SK-N-SH treated with all-trans-retinoic acid at 6 μM for 48 hours (cell line): ENCODE results near the gene TMCC3.

Experiments used
- ATAC-seq: fragments of 200-7000 bp; cut with Tn5 transposase; 3 replicates; pipeline ENCODE4 v1.9.1; 2020; ENCODE audit warnings: mild to moderate bottlenecking, moderate library complexity
- ARNTL ChIP-seq: fragments of 450-650 bp; formaldehyde crosslinking; IDR thresholded peaks from 2 replicates; pipeline ENCODE4 v1.5.0; 2020; ENCODE audit warnings: low read depth, mild to moderate bottlenecking, moderate library complexity, borderline replicate concordance
- BACH2 ChIP-seq: fragments of 250-450 bp; sonication (Bioruptor Pico); IDR thresholded peaks from 2 replicates; pipeline ENCODE4 v1.9.0; 2021; ENCODE audit warnings: mild to moderate bottlenecking, borderline replicate concordance
- CSDC2 ChIP-seq: fragments of 250-450 bp; sonication (Bioruptor Pico); IDR thresholded peaks from 2 replicates; pipeline ENCODE4 v1.5.0; 2020; ENCODE audit warnings: mild to moderate bottlenecking, moderate library complexity
- GLIS3 ChIP-seq: fragments of 250-450 bp; sonication (Bioruptor Pico); IDR thresholded peaks from 2 replicates; pipeline ENCODE4 v1.5.0; 2020; ENCODE audit warnings: mild to moderate bottlenecking, moderate library complexity
- ISL1 ChIP-seq: fragments of 250-450 bp; sonication (Bioruptor Pico); IDR thresholded peaks from 2 replicates; pipeline ENCODE4 v2.1.2; 2022; ENCODE audit warnings: mild to moderate bottlenecking, moderate library complexity
- PATZ1 ChIP-seq: fragments of 250-450 bp; sonication (Bioruptor Pico); IDR thresholded peaks from 2 replicates; pipeline ENCODE4 v1.8.0; 2020; ENCODE audit warnings: mild to moderate bottlenecking, moderate library complexity, borderline replicate concordance
- PPARA ChIP-seq: fragments of 250-450 bp; sonication (Bioruptor Pico); IDR thresholded peaks from 2 replicates; pipeline ENCODE4 v1.5.0; 2020; ENCODE audit warnings: mild to moderate bottlenecking, borderline replicate concordance
- RARB ChIP-seq: fragments of 250-450 bp; sonication (Bioruptor Pico); IDR thresholded peaks from 2 replicates; pipeline ENCODE4 v1.8.0; 2021; ENCODE audit warnings: mild to moderate bottlenecking, moderate library complexity
- SNAI2 ChIP-seq: fragments of 250-450 bp; sonication (Bioruptor Pico); IDR thresholded peaks from 2 replicates; pipeline ENCODE4 v1.5.0; 2020; ENCODE audit warnings: mild to moderate bottlenecking, moderate library complexity
- TCF4 ChIP-seq: fragments of 250-450 bp; sonication (Bioruptor Pico); IDR thresholded peaks from 2 replicates; pipeline ENCODE4 v1.8.0; 2021; ENCODE audit warnings: mild to moderate bottlenecking, moderate library complexity, borderline replicate concordance
- ZC3H10 ChIP-seq: fragments of 250-450 bp; sonication (Bioruptor Pico); IDR thresholded peaks from 2 replicates; pipeline ENCODE4 v1.5.1; 2021; ENCODE audit warnings: mild to moderate bottlenecking, moderate library complexity
- ZFP3 ChIP-seq: fragments of 250-450 bp; sonication (Bioruptor Pico); IDR thresholded peaks from 2 replicates; pipeline ENCODE4 v1.5.0; 2020; ENCODE audit warnings: mild to moderate bottlenecking, moderate library complexity
- ZFP30 ChIP-seq: fragments of 450-650 bp; formaldehyde crosslinking; IDR thresholded peaks from 2 replicates; pipeline ENCODE4 v1.5.0; 2022; ENCODE audit warnings: mild to moderate bottlenecking, moderate library complexity
- ZNF565 ChIP-seq: fragments of 450-650 bp; formaldehyde crosslinking; conservative IDR thresholded peaks from 2 replicates; pipeline ENCODE4 v1.5.0; 2020; ENCODE audit warnings: low read depth, mild to moderate bottlenecking, moderate library complexity
- ZNF70 ChIP-seq: fragments of 450-650 bp; formaldehyde crosslinking; IDR thresholded peaks from 2 replicates; pipeline ENCODE4 v1.5.0; 2020; ENCODE audit warnings: mild to moderate bottlenecking, moderate library complexity
- ZNF8 ChIP-seq: fragments of 450-650 bp; formaldehyde crosslinking; IDR thresholded peaks from 2 replicates; pipeline ENCODE4 v1.5.0; 2020; ENCODE audit warnings: mild to moderate bottlenecking, moderate library complexity
- TF ChIP-seq, protein P1 (sequence below): fragments of 250-450 bp; sonication (Bioruptor Pico); IDR thresholded peaks from 2 replicates; pipeline ENCODE4 v1.5.1; 2021; ENCODE audit warnings: mild to moderate bottlenecking, moderate library complexity
- TF ChIP-seq, protein P2 (sequence below): fragments of 250-450 bp; sonication (Bioruptor Pico); IDR thresholded peaks from 2 replicates; pipeline ENCODE4 v1.8.0; 2021; ENCODE audit warnings: low read depth, mild to moderate bottlenecking, moderate library complexity, borderline replicate concordance
- TF ChIP-seq, protein P3 (sequence below): fragments of 250-450 bp; sonication (Bioruptor Pico); IDR thresholded peaks from 2 replicates; pipeline ENCODE4 v1.5.1; 2020; ENCODE audit warnings: low read depth, mild to moderate bottlenecking, moderate library complexity
- TF ChIP-seq, protein P4 (sequence below): fragments of 250-450 bp; sonication (Bioruptor Pico); IDR thresholded peaks from 2 replicates; pipeline ENCODE4 v1.5.0; 2020; ENCODE audit warnings: mild to moderate bottlenecking, moderate library complexity

Gene TMCC3

GRCh38 chr12:94571556-94571955, 78.8 kb downstream of the TMCC3 start (continued):
- TF ChIP-seq, protein P1, sequence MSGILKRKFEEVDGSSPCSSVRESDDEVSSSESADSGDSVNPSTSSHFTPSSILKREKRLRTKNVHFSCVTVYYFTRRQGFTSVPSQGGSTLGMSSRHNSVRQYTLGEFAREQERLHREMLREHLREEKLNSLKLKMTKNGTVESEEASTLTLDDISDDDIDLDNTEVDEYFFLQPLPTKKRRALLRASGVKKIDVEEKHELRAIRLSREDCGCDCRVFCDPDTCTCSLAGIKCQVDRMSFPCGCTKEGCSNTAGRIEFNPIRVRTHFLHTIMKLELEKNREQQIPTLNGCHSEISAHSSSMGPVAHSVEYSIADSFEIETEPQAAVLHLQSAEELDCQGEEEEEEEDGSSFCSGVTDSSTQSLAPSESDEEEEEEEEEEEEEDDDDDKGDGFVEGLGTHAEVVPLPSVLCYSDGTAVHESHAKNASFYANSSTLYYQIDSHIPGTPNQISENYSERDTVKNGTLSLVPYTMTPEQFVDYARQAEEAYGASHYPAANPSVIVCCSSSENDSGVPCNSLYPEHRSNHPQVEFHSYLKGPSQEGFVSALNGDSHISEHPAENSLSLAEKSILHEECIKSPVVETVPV (CRISPR knock-in tag) = no peak
- TF ChIP-seq ZNF565 (CRISPR knock-in tag) (no peak), PATZ1 (no peak)

GRCh38 chr12:94570161-94570560, 80.2 kb downstream of the TMCC3 start:
- ATAC-seq = no peak; the same call in 2 of the 3 replicates
- TF ChIP-seq ZNF8 (CRISPR knock-in tag) (no peak), ZNF70 (no peak), ZNF565 (CRISPR knock-in tag) (no peak), ISL1 (CRISPR knock-in tag) (no peak), CSDC2 (CRISPR knock-in tag) (no peak), SNAI2 (no peak), ZFP3 (no peak), TCF4 (CRISPR knock-in tag) (no peak), ZC3H10 (CRISPR knock-in tag) (no peak), GLIS3 (no peak), BACH2 (no peak), RARB (CRISPR knock-in tag) (no peak), ZFP30 (no peak), PPARA (CRISPR knock-in tag) (no peak), PATZ1 (no peak), ARNTL (CRISPR knock-in tag) (no peak)
- TF ChIP-seq, protein P2, sequence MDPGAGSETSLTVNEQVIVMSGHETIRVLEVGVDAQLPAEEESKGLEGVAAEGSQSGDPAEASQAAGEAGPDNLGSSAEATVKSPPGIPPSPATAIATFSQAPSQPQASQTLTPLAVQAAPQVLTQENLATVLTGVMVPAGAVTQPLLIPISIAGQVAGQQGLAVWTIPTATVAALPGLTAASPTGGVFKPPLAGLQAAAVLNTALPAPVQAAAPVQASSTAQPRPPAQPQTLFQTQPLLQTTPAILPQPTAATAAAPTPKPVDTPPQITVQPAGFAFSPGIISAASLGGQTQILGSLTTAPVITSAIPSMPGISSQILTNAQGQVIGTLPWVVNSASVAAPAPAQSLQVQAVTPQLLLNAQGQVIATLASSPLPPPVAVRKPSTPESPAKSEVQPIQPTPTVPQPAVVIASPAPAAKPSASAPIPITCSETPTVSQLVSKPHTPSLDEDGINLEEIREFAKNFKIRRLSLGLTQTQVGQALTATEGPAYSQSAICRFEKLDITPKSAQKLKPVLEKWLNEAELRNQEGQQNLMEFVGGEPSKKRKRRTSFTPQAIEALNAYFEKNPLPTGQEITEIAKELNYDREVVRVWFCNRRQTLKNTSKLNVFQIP (CRISPR knock-in tag) = no peak
- TF ChIP-seq, protein P1 (CRISPR knock-in tag) = no peak
- TF ChIP-seq, protein P3, sequence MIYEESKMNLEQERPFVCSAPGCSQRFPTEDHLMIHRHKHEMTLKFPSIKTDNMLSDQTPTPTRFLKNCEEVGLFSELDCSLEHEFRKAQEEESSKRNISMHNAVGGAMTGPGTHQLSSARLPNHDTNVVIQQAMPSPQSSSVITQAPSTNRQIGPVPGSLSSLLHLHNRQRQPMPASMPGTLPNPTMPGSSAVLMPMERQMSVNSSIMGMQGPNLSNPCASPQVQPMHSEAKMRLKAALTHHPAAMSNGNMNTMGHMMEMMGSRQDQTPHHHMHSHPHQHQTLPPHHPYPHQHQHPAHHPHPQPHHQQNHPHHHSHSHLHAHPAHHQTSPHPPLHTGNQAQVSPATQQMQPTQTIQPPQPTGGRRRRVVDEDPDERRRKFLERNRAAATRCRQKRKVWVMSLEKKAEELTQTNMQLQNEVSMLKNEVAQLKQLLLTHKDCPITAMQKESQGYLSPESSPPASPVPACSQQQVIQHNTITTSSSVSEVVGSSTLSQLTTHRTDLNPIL = no peak
- TF ChIP-seq, protein P4, sequence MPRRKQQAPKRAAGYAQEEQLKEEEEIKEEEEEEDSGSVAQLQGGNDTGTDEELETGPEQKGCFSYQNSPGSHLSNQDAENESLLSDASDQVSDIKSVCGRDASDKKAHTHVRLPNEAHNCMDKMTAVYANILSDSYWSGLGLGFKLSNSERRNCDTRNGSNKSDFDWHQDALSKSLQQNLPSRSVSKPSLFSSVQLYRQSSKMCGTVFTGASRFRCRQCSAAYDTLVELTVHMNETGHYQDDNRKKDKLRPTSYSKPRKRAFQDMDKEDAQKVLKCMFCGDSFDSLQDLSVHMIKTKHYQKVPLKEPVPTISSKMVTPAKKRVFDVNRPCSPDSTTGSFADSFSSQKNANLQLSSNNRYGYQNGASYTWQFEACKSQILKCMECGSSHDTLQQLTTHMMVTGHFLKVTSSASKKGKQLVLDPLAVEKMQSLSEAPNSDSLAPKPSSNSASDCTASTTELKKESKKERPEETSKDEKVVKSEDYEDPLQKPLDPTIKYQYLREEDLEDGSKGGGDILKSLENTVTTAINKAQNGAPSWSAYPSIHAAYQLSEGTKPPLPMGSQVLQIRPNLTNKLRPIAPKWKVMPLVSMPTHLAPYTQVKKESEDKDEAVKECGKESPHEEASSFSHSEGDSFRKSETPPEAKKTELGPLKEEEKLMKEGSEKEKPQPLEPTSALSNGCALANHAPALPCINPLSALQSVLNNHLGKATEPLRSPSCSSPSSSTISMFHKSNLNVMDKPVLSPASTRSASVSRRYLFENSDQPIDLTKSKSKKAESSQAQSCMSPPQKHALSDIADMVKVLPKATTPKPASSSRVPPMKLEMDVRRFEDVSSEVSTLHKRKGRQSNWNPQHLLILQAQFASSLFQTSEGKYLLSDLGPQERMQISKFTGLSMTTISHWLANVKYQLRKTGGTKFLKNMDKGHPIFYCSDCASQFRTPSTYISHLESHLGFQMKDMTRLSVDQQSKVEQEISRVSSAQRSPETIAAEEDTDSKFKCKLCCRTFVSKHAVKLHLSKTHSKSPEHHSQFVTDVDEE = no peak
- TF ChIP-seq, all 23 proteins: peak for 0
